Thyroid gland (tissue), 4 donors: ENCODE data around the gene BCAS3. TPM values are rescaled to one million over a fixed set of nuclear protein-coding genes. Genes with fewer than 3 reads are reported as not detected.

Experiments
- DNase-seq, 2 donors: peaks; one replicate each; pipeline ENCODE4 v3.0.0-alpha.2; 2019
- H3K27ac ChIP-seq, 3 donors: fragments of 200-600 bp; sonication (generic); 1 replicate in 2 of 3; 2 replicates in 1 of 3; pipeline ENCODE4 v1.5.1; 2016 to 2019; ENCODE audit warnings: mild to moderate bottlenecking in 1 of 3, moderate library complexity in 1 of 3
- H3K27me3 ChIP-seq: fragments of 200-600 bp; sonication (generic); one replicate; pipeline ENCODE4 v1.5.1; 2019
- H3K36me3 ChIP-seq, 2 donors: fragments of 200-600 bp; sonication (generic); one replicate each; pipeline ENCODE4 v1.5.1; 2016 to 2019
- H3K4me1 ChIP-seq, 2 donors: fragments of 200-600 bp; sonication (generic); one replicate each; pipeline ENCODE4 v1.5.1; 2017 to 2019
- H3K4me3 ChIP-seq, 3 donors: fragments of 200-600 bp; sonication (generic); replicated peaks in 1 of 3; 1 replicate in 2 of 3; 2 replicates in 1 of 3; pipeline ENCODE4 v1.5.1; 2016; ENCODE audit warnings: mild to moderate bottlenecking in 1 of 3
- H3K9me3 ChIP-seq: fragments of 200-600 bp; sonication (generic); one replicate; pipeline ENCODE4 v1.5.1; 2017
- CTCF ChIP-seq, 6 experiments: fragments of 200-600 bp in 3 of 6; fragments of 450-650 bp in 3 of 6; sonication (generic) in 3 of 6; IDR thresholded peaks; one replicate each; pipeline ENCODE4 v1.5.1; 2016 to 2019; ENCODE audit warnings: antibody characterized with exemption in 6 of 6, mild to moderate bottlenecking in 2 of 6, inconsistent platforms in 1 of 6, moderate library complexity in 1 of 6
- POLR2A ChIP-seq, 2 donors: fragments of 450-650 bp; IDR thresholded peaks; one replicate each; pipeline ENCODE4 v1.6.1; 2017; ENCODE audit warnings: antibody characterized with exemption in 2 of 2, mild to moderate bottlenecking in 2 of 2, moderate library complexity in 1 of 2
- WGBS, 2 donors: methylation state at CpG; one replicate each; pipeline ENCODE4 v1.1.5; 2017; 5-methylcytosine and 5-hydroxymethylcytosine counted together
- intact Hi-C: fragments of 100-400 bp; cut with DNase I; formaldehyde crosslinking; loops from one replicate; pipeline ENCODE4 v1.15.1; 2023
- total RNA-seq, 4 donors: library from RNA; depleted of rRNA; stranded (reverse); fragments of >200 nt; gene quantifications; one replicate each; pipeline ENCODE4 v1.2.3, GENCODE V29; 2016

The BCAS3 gene
- total RNA-seq, 4 donors from 2014 or later, result 41.8 to 78.7 (median 51.6) TPM

- 91 to 100% methylated on average over 7 to 8 of the region's 8 CpGs for WGBS, 2 donors
- Histone ChIP-seq H3K4me3 (no peak overlapping the region), H3K4me1 (peaks cover 0 to 2% of the 10 kb centered on the region in 2 donors), H3K27me3 (no peaks in the 10 kb centered on the region), H3K36me3 (no peaks in the 10 kb centered on the region), H3K9me3 (no peaks in the 10 kb centered on the region), H3K27ac (no peak overlapping the region)
- no peak for DNase-seq
- intact Hi-C loops, result no loop called here
- TF ChIP-seq CTCF (IDR thresholded peaks at IDR 0.05) (no peak), POLR2A (IDR thresholded peaks at IDR 0.05) (no peak)
Measured at GRCh38 chr17:61384354-61384691, 706.7 kb downstream of the BCAS3 start.

- TF ChIP-seq CTCF (IDR thresholded peaks at IDR 0.05) (no peak), POLR2A (IDR thresholded peaks at IDR 0.05) (no peak)
- DNase-seq, result no peak
- intact Hi-C loops, result no loop called here
- Histone ChIP-seq H3K4me1 (peaks cover 0 to 8% of the 10 kb centered on the region in 2 donors), H3K27ac (no peak overlapping the region), H3K4me3 (no peak overlapping the region), H3K27me3 (no peaks in the 10 kb centered on the region), H3K36me3 (no peaks in the 10 kb centered on the region), H3K9me3 (no peaks in the 10 kb centered on the region)
- 95% methylated on average over 7 to 13 of the region's 13 CpGs for WGBS, 2 donors
Measured at GRCh38 chr17:61384692-61385576, 707.3 kb downstream of the BCAS3 start.

- 95 to 97% methylated on average over 15 of the region's 15 CpGs for WGBS, 2 donors
- Histone ChIP-seq H3K4me3 (no peak overlapping the region), H3K27ac (no peak overlapping the region), H3K27me3 (no peaks in the 10 kb centered on the region), H3K36me3 (no peaks in the 10 kb centered on the region), H3K4me1 (peaks cover 0 to 14% of the 10 kb centered on the region in 2 donors), H3K9me3 (no peaks in the 10 kb centered on the region)
- no peak for DNase-seq
- intact Hi-C loops, result no loop called here
- TF ChIP-seq POLR2A (IDR thresholded peaks at IDR 0.05) (no peak), CTCF (IDR thresholded peaks at IDR 0.05) (no peak)
Measured at GRCh38 chr17:61385577-61386236, 708.1 kb downstream of the BCAS3 start.

GRCh38 chr17:61386251-61386650 is 708.6 kb downstream of the BCAS3 start:
- no peaks in the 10 kb centered on the region for H3K9me3 ChIP-seq
- DNase-seq, result no peak
- H3K4me3 ChIP-seq, result no peak overlapping the region
- 95 to 96% methylated on average over 6 of the region's 6 CpGs for WGBS, 2 donors
- no peak for TF ChIP-seq POLR2A (IDR thresholded peaks at IDR 0.05)
- no peak for TF ChIP-seq CTCF (IDR thresholded peaks at IDR 0.05)
- no peaks in the 10 kb centered on the region for H3K36me3 ChIP-seq
- H3K27ac ChIP-seq, result no peak overlapping the region
- peaks cover 0 to 14% of the 10 kb centered on the region in 2 donors for H3K4me1 ChIP-seq
- no peaks in the 10 kb centered on the region for H3K27me3 ChIP-seq
- intact Hi-C loops, result no loop called here

GRCh38 chr17:61387011-61387410 is 709.4 kb downstream of the BCAS3 start:
- Histone ChIP-seq H3K9me3 (no peaks in the 10 kb centered on the region), H3K4me3 (no peak overlapping the region), H3K36me3 (no peaks in the 10 kb centered on the region), H3K27me3 (no peaks in the 10 kb centered on the region), H3K27ac (no peak overlapping the region), H3K4me1 (peaks cover 0 to 14% of the 10 kb centered on the region in 2 donors)
- TF ChIP-seq POLR2A (IDR thresholded peaks at IDR 0.05), result no peak
- TF ChIP-seq CTCF (IDR thresholded peaks at IDR 0.05), result no peak
- intact Hi-C loops, result no loop called here
- 98 to 100% methylated on average over 8 of the region's 8 CpGs for WGBS, 2 donors
- DNase-seq, result no peak
